K562 (cell line): Measurements from ENCODE around the gene ZSWIM4. TPM values are rescaled to one million over a fixed set of nuclear protein-coding genes. Genes with fewer than 3 reads are reported as not detected.
A peak's percentile ranks its signal among the peaks of the same experiment; 100 is the strongest.

Source experiments
- ATAC-seq: fragments of 200-7000 bp; cut with Tn5 transposase; 3 replicates; pipeline ENCODE4 v1.9.1; 2020; ENCODE audit warnings: moderate library complexity
- BruUV-seq: library from RNA; stranded (reverse); fragments of 400-500 nt; replicated peaks from 2 replicates; lab custom pipeline; 2021; lab: Mats Ljungman, UMichigan
- CTCF ChIA-PET: fragments of 300-600 bp; formaldehyde crosslinking; extraction: SDS; loops from one replicate; lab custom pipeline; 2021; ENCODE audit warnings: low intra/inter-chr PET ratio; lab: Yijun Ruan, JAX
- POLR2A ChIA-PET: fragments of 300-600, 350-650 bp; sonication (Branson Sonifier 250); formaldehyde crosslinking; extraction: SDS; loops from one replicate; lab custom pipeline; 2021; ENCODE audit warnings: antibody characterized with exemption, inconsistent platforms; lab: Yijun Ruan, JAX
- DNase-seq, 4 experiments: peaks; one replicate each; pipeline versions ENCODE4 v3.0.0 to v3.0.0-alpha.2; 2011 to 2018; ENCODE audit warnings: low spot score in 3 of 4, mixed read lengths in 3 of 4; ENCODE audit errors: extremely low read depth in 1 of 4
- FAIRE-seq: peaks from 2 replicates; lab custom pipeline; 2011; peaks lifted over from hg19 to GRCh38; lab: Jason Lieb, UNC
- H2AFZ ChIP-seq: 2 replicates; pipeline ENCODE4 v1.6.0; 2011; ENCODE audit warnings: low read depth, low read length, control low read depth, inconsistent platforms
- H3K27ac ChIP-seq: fragments of 200-600 bp; 3 replicates; pipeline ENCODE4 v1.8.0; 2011; ENCODE audit warnings: low read depth, mild to moderate bottlenecking, control low read depth, inconsistent platforms, low read length, moderate library complexity, mixed read lengths; ENCODE audit errors: extremely low read depth
- H3K27me3 ChIP-seq, 2 experiments: fragments of 300-600 bp in 1 of 2; 2 replicates in 1 of 2; 3 replicates in 1 of 2; pipeline versions ENCODE4 v1.6.0 to v1.8.0; 2011; ENCODE audit warnings: inconsistent platforms in 2 of 2, low read length in 2 of 2, mild to moderate bottlenecking in 1 of 2, mixed read lengths in 1 of 2, moderate library complexity in 1 of 2; ENCODE audit not compliant: control insufficient read depth in 2 of 2, insufficient read depth in 2 of 2
- H3K36me3 ChIP-seq: fragments of 300-600 bp; 3 replicates; pipeline ENCODE4 v1.8.0; 2011; ENCODE audit warnings: mild to moderate bottlenecking, low read length, inconsistent platforms; ENCODE audit not compliant: control insufficient read depth, insufficient read depth
- H3K4me1 ChIP-seq, 2 experiments: fragments of 200-600 bp in 1 of 2; replicated peaks in 1 of 2; 2 replicates in 1 of 2; 3 replicates in 1 of 2; pipeline versions ENCODE4 v1.5.1 to v1.8.0; 2011; ENCODE audit warnings: inconsistent platforms in 2 of 2, low read length in 2 of 2, mild to moderate bottlenecking in 1 of 2, mixed read lengths in 1 of 2, moderate library complexity in 1 of 2; ENCODE audit not compliant: control insufficient read depth in 2 of 2, insufficient read depth in 2 of 2
- H3K4me2 ChIP-seq: 2 replicates; pipeline ENCODE4 v1.6.1; 2011; ENCODE audit warnings: low read length, control low read depth, inconsistent platforms, mixed read lengths; ENCODE audit not compliant: insufficient read depth
- H3K4me3 ChIP-seq: fragments of 200-600 bp; sonication (generic), shearing (Covaris generic); 2 replicates; pipeline ENCODE4 v1.5.1; 2016; ENCODE audit warnings: control low read depth, inconsistent platforms
- H3K79me2 ChIP-seq: fragments of 200-600 bp; 3 replicates; pipeline ENCODE4 v1.8.0; 2011; ENCODE audit warnings: low read length, inconsistent platforms; ENCODE audit not compliant: control insufficient read depth, insufficient read depth
- H3K9ac ChIP-seq, 2 experiments: 2 replicates each; pipeline versions ENCODE4 v1.6.0 to v1.6.1; 2011; ENCODE audit warnings: low read depth in 2 of 2, low read length in 2 of 2, control low read depth in 1 of 2, inconsistent platforms in 1 of 2, mild to moderate bottlenecking in 1 of 2, mixed read lengths in 1 of 2; ENCODE audit not compliant: insufficient read depth in 1 of 2
- H3K9me1 ChIP-seq: one replicate; pipeline ENCODE4 v1.6.0; 2011; ENCODE audit warnings: inconsistent platforms, mild to moderate bottlenecking, low read length, moderate library complexity; ENCODE audit not compliant: control insufficient read depth, insufficient read depth
- H3K9me3 ChIP-seq: replicated peaks from 2 replicates; pipeline ENCODE4 v1.5.1; 2011; ENCODE audit warnings: low read depth, low read length, inconsistent platforms; ENCODE audit not compliant: control insufficient read depth, insufficient read depth
- H4K20me1 ChIP-seq: replicated peaks from 2 replicates; pipeline ENCODE4 v1.6.1; 2011; ENCODE audit warnings: low read length, inconsistent platforms, mixed read lengths; ENCODE audit not compliant: control insufficient read depth, insufficient read depth
- CHD2 ChIP-seq: IDR thresholded peaks from 2 replicates; pipeline ENCODE4 v1.6.1; 2011; ENCODE audit warnings: low read depth, low read length
- CTCF ChIP-seq, 3 experiments: IDR thresholded peaks in 2 of 3; conservative IDR thresholded peaks in 1 of 3; 2 replicates each; pipeline ENCODE4 v1.5.1; 2011 to 2012; ENCODE audit warnings: low read length in 3 of 3, mild to moderate bottlenecking in 3 of 3, control low read depth in 2 of 3, improper control_type of control experiment in 1 of 3, inconsistent platforms in 1 of 3, low read depth in 1 of 3, mixed read lengths in 1 of 3, moderate library complexity in 1 of 3; ENCODE audit not compliant: insufficient read depth in 2 of 3
- HNRNPLL ChIP-seq: fragments of 200-400 bp; formaldehyde crosslinking; IDR thresholded peaks from 2 replicates; pipeline ENCODE4 v1.6.1; 2017; ENCODE audit warnings: low read length, low read depth, mild to moderate bottlenecking; ENCODE audit not compliant: poor library complexity, severe bottlenecking
- KDM2B ChIP-seq: fragments of 250-450 bp; sonication (Bioruptor Pico); IDR thresholded peaks from 2 replicates; pipeline ENCODE4 v1.8.0; 2021; ENCODE audit warnings: mild to moderate bottlenecking, moderate library complexity
- MAZ ChIP-seq, 2 experiments: fragments of 450-650 bp in 1 of 2; sonication (generic) in 1 of 2; formaldehyde crosslinking; IDR thresholded peaks in 1 of 2; conservative IDR thresholded peaks in 1 of 2; 2 replicates each; pipeline versions ENCODE4 v1.4.0 to v1.5.0; 2020; ENCODE audit warnings: mild to moderate bottlenecking in 1 of 2, missing genetic modification reagents in 1 of 2
- NFIC ChIP-seq: fragments of 450-650 bp; IDR thresholded peaks from 2 replicates; pipeline ENCODE4 v1.6.1; 2017; ENCODE audit warnings: mild to moderate bottlenecking, inconsistent platforms
- POLR2B ChIP-seq: fragments of 450-650 bp; IDR thresholded peaks from 2 replicates; pipeline ENCODE4 v1.6.1; 2018; ENCODE audit warnings: low read depth; ENCODE audit not compliant: partially characterized antibody
- POLR2H ChIP-seq: IDR thresholded peaks from 2 replicates; pipeline ENCODE4 v1.6.1; 2016; ENCODE audit warnings: missing genetic modification characterization, low read depth, mild to moderate bottlenecking, control low read depth, missing compliant biosample characterization, moderate library complexity
- SREBF2 ChIP-seq: sonication (generic); formaldehyde crosslinking; IDR thresholded peaks from 2 replicates; pipeline ENCODE4 v1.4.0; 2020; ENCODE audit warnings: mild to moderate bottlenecking, missing genetic modification reagents
- THAP12 ChIP-seq: fragments of 250-450 bp; sonication (Bioruptor Pico); IDR thresholded peaks from 2 replicates; pipeline ENCODE4 v1.9.0; 2021; ENCODE audit warnings: mild to moderate bottlenecking, inconsistent platforms
- VEZF1 ChIP-seq: fragments of 200-800 bp; sonication (Bioruptor generic); IDR thresholded peaks from 2 replicates; pipeline ENCODE4 v1.6.1; 2017; ENCODE audit warnings: missing genetic modification characterization, missing compliant biosample characterization
- ZNF165 ChIP-seq: fragments of 250-450 bp; sonication (Bioruptor Pico); IDR thresholded peaks from 2 replicates; pipeline ENCODE4 v1.4.0; 2020; ENCODE audit warnings: borderline replicate concordance
- ZNF324 ChIP-seq: fragments of 250-450 bp; sonication (Bioruptor Pico); IDR thresholded peaks from 2 replicates; pipeline ENCODE4 v1.4.0; 2020; ENCODE audit warnings: mild to moderate bottlenecking
- ZNF696 ChIP-seq: fragments of 250-450 bp; sonication (Bioruptor Pico); conservative IDR thresholded peaks from 2 replicates; pipeline ENCODE4 v1.4.0; 2020; ENCODE audit warnings: mild to moderate bottlenecking, moderate library complexity
- WGBS: fragments of 100-300 bp; shearing (Covaris generic); methylation state at CpG from one replicate; pipeline ENCODE4 v1.1.6; 2016; ENCODE audit warnings: low coverage, mixed read lengths; ENCODE audit not compliant: insufficient coverage; ENCODE audit errors: missing lambda C conversion rate; 5-methylcytosine and 5-hydroxymethylcytosine counted together
- in situ Hi-C: fragments of 300-500 bp; cut with MboI; formaldehyde crosslinking; loops from 4 replicates; pipeline ENCODE4 v1.15.0; 2018; ENCODE audit warnings: inconsistent platforms, mixed read lengths
- intact Hi-C: fragments of 100-400 bp; cut with micrococcal nuclease; formaldehyde crosslinking; loops from 2 replicates; pipeline ENCODE4 v1.14.2; 2022
- polyA plus RNA-seq, 8 experiments: library from polyadenylated mRNA; depleted of rRNA in 4 of 8; stranded (reverse) in 5 of 8; unstranded in 3 of 8; fragments of >200 nt; fragmentation: Nextera tagmentation in 2 of 8; fragmentation: Illumina TruSeq in 1 of 8; extraction: Ambion mirVana in 2 of 8; extraction: Trizol in 1 of 8; gene quantifications; 2 replicates each; pipeline versions ENCODE4 v1.2.1 to v1.2.3, GENCODE V29; 2011 to 2014; ENCODE audit warnings: inconsistent platforms in 1 of 8, missing spikeins in 1 of 8
- total RNA-seq, 7 experiments: library from RNA; depleted of rRNA in 6 of 7; stranded (reverse); fragments of >200 nt in 6 of 7; fragmentation: Illumina TruSeq in 2 of 7; extraction: Trizol in 2 of 7; gene quantifications; 2 replicates each; pipeline versions ENCODE4 v1.2.1 to v1.2.3, GENCODE V29; 2011 to 2021; ENCODE audit warnings: low replicate concordance in 1 of 7

The ZSWIM4 gene
- total and polyA plus RNA-seq, 9 of the 15 experiments (the other 6 are each of a cell fraction or from before 2014, with no cell fraction given): 0.25 to 3.7 (median 0.79) TPM; not detected in 2

- in situ Hi-C loops: loop anchor here (5.0 kb wide), 1 partner anchor 77 kb away; no protein-coding TSS in a partner anchor
- Histone ChIP-seq H2AFZ (peak overlapping the region; percentile 87), H3K4me2 (no peak overlapping the region), H3K27me3 (no peaks in the 10 kb centered on the region), H3K27ac (no peak overlapping the region), H3K4me3 (no peak overlapping the region), H3K4me1 (peaks cover 7 to 21% of the 10 kb centered on the region in 2 experiments; a peak in 4 of 5 replicates), H3K79me2 (no peaks in the 10 kb centered on the region), H3K9ac (peak overlapping the region in 1 of 2 experiments; percentile 77; a peak in 2 of 4 replicates), H3K36me3 (no peaks in the 10 kb centered on the region), H3K9me1 (no peaks in the 10 kb centered on the region), H4K20me1 (no peaks in the 10 kb centered on the region), H3K9me3 (no peaks in the 10 kb centered on the region)
- 30% methylated on average over 13 of the region's 17 CpGs for WGBS
- FAIRE-seq (no peak), ATAC-seq (peak; percentile 90), DNase-seq (peak; percentile 43 to 70 (median 61))
- intact Hi-C loops: loop anchor here (1.0 kb wide), 1 partner anchor 77 kb away; no protein-coding TSS in a partner anchor
- POLR2A ChIA-PET: interaction anchor here (0.5 to 1.4 kb wide), 5 partner anchors 10 to 126 kb away, joined by 3 to 7 read pairs (median 3); no protein-coding TSS in a partner anchor
- CTCF ChIA-PET: interaction anchor here (0.6 to 3.3 kb wide), 4 partner anchors 10 to 95 kb away, joined by 3 to 25 read pairs (median 3); no protein-coding TSS in a partner anchor
- BruUV-seq: no TSS peak
- TF ChIP-seq CHD2 (no peak), NFIC (peak; percentile 73), ZNF324 (no peak), ZNF165 (CRISPR knock-in tag) (no peak), POLR2H (tag) (no peak), SREBF2 (CRISPR knock-in tag) (no peak), THAP12 (no peak), CTCF (IDR thresholded peaks at IDR 0.05 in 2 of 3, conservative IDR thresholded peaks at IDR 0.05 in 1 of 3; ENCODE audit: insufficient read depth in 2 of 3, low read depth in 1 of 3, low read length in 3 of 3) (peak; percentile 53 to 81 (median 77)), VEZF1 (CRISPR knock-in tag) (peak; percentile 51; the same call in 1 of the 2 replicates), ZNF696 (CRISPR knock-in tag) (no peak), MAZ (CRISPR knock-in tag; conservative IDR thresholded peaks at IDR 0.05 in 1 of 2, IDR thresholded peaks at IDR 0.05 in 1 of 2) (peak; percentile 30 to 51; a peak in 1 of 4 replicates), KDM2B (no peak), HNRNPLL (no peak), POLR2B (no peak)
Measured at GRCh38 chr19:13784731-13785452, 10.4 kb upstream of the ZSWIM4 start.
